H1 (cell line): ENCODE data around the gene TBC1D25. TPM values are rescaled to one million over a fixed set of nuclear protein-coding genes. Genes with fewer than 3 reads are reported as not detected.

Experiments used
- ASH2L ChIP-seq: fragments of 200-600, 300-600 bp; sonication (generic); IDR thresholded peaks from one replicate; pipeline ENCODE4 v1.7.1; 2017; ENCODE audit warnings: low read length
- CHD2 ChIP-seq: IDR thresholded peaks from 2 replicates; pipeline ENCODE4 v1.6.1; 2012; ENCODE audit warnings: low read length, improper control_type of control experiment
- CTBP2 ChIP-seq: IDR thresholded peaks from 2 replicates; pipeline ENCODE4 v1.7.0; 2011; ENCODE audit warnings: borderline replicate concordance, mild to moderate bottlenecking, moderate library complexity, mixed read lengths, low read length; ENCODE audit not compliant: insufficient read depth, insufficient read length
- HDAC2 ChIP-seq, 2 experiments: fragments of 300-600 bp in 1 of 2; sonication (generic) in 1 of 2; IDR thresholded peaks; 2 replicates each; pipeline ENCODE4 v1.6.1; 2011 to 2012; ENCODE audit warnings: low read depth in 2 of 2, low read length in 2 of 2, mild to moderate bottlenecking in 2 of 2, moderate library complexity in 2 of 2, borderline replicate concordance in 1 of 2, inconsistent platforms in 1 of 2
- KDM1A ChIP-seq: fragments of 200-600, 300-600 bp; sonication (generic); IDR thresholded peaks from 2 replicates; pipeline ENCODE4 v1.7.1; 2016; ENCODE audit warnings: mild to moderate bottlenecking, low read length, borderline replicate concordance
- KDM5A ChIP-seq: fragments of 200-600 bp; IDR thresholded peaks from 2 replicates; pipeline ENCODE4 v1.7.1; 2012; ENCODE audit warnings: mild to moderate bottlenecking, low read length, inconsistent platforms, mixed read lengths
- MAFK ChIP-seq: IDR thresholded peaks from 2 replicates; pipeline ENCODE4 v1.6.1; 2012; ENCODE audit warnings: low read depth, mild to moderate bottlenecking, improper control_type of control experiment, low read length
- POLR2A ChIP-seq, 2 experiments: IDR thresholded peaks; 1 replicate in 1 of 2; 2 replicates in 1 of 2; pipeline ENCODE4 v1.6.1; 2011; ENCODE audit warnings: low read depth in 2 of 2, low read length in 2 of 2, mild to moderate bottlenecking in 2 of 2; ENCODE audit errors: control extremely low read depth in 1 of 2
- TCF12 ChIP-seq: IDR thresholded peaks from 2 replicates; pipeline ENCODE4 v1.6.1; 2011; ENCODE audit warnings: low read depth, mild to moderate bottlenecking, low read length
- polyA plus RNA-seq, 7 experiments: library from polyadenylated mRNA; depleted of rRNA in 3 of 7; stranded (reverse) in 5 of 7; unstranded in 2 of 7; fragments of >200 nt in 5 of 7; fragments of 200-250 nt in 2 of 7; gene quantifications; 1 replicate in 5 of 7; 2 replicates in 1 of 7; 4 replicates in 1 of 7; pipeline versions ENCODE4 v1.2.1 to v1.2.3, GENCODE V29; 2011 to 2013; ENCODE audit warnings: missing spikeins in 2 of 7, mixed read lengths in 2 of 7
- total RNA-seq: library from RNA; stranded (reverse); fragmentation: NEBNext Ultra II Directional; extraction: Animal tissue kit (Norgen Biotek cat#: 25700); gene quantifications from 2 replicates; pipeline ENCODE4 v1.2.1, GENCODE V29; 2021
- TF ChIP-seq, protein P1 (sequence below): fragments of 300-600 bp; sonication (generic); IDR thresholded peaks from 2 replicates; pipeline ENCODE4 v1.7.1; 2012; ENCODE audit warnings: low read length, moderate library complexity, mild to moderate bottlenecking, inconsistent platforms; ENCODE audit not compliant: insufficient replicate concordance
- TF ChIP-seq, protein P2 (sequence below): IDR thresholded peaks from 2 replicates; pipeline ENCODE4 v1.6.1; 2012; ENCODE audit warnings: low read length, inconsistent platforms

TBC1D25 gene
- total and polyA plus RNA-seq, 2 of the 8 experiments (the other 6 are each of a cell fraction or from before 2014, with no cell fraction given): 6.5 to 6.8 TPM

DNA sequence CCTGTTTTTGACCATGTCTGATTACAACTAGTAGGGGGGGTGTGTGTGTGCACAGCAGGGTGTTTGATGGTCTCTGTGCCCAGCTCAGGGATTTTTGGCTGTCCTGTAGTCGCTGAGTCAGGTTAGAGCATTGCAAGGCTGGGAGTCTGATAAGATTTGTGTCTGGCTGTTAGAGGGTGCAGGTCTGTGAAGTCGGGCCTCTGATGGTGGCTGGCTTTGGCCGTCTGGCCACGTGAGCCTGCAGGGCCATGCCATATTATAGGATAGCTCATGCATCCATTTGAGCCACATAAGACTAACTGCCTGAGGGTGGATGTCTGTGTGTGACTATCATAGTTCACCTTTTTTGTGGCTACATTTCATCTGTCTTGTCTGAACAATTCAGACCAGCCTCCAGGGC lies 25.8 kb upstream of the TBC1D25 start (continued):
- TF ChIP-seq, protein P1, sequence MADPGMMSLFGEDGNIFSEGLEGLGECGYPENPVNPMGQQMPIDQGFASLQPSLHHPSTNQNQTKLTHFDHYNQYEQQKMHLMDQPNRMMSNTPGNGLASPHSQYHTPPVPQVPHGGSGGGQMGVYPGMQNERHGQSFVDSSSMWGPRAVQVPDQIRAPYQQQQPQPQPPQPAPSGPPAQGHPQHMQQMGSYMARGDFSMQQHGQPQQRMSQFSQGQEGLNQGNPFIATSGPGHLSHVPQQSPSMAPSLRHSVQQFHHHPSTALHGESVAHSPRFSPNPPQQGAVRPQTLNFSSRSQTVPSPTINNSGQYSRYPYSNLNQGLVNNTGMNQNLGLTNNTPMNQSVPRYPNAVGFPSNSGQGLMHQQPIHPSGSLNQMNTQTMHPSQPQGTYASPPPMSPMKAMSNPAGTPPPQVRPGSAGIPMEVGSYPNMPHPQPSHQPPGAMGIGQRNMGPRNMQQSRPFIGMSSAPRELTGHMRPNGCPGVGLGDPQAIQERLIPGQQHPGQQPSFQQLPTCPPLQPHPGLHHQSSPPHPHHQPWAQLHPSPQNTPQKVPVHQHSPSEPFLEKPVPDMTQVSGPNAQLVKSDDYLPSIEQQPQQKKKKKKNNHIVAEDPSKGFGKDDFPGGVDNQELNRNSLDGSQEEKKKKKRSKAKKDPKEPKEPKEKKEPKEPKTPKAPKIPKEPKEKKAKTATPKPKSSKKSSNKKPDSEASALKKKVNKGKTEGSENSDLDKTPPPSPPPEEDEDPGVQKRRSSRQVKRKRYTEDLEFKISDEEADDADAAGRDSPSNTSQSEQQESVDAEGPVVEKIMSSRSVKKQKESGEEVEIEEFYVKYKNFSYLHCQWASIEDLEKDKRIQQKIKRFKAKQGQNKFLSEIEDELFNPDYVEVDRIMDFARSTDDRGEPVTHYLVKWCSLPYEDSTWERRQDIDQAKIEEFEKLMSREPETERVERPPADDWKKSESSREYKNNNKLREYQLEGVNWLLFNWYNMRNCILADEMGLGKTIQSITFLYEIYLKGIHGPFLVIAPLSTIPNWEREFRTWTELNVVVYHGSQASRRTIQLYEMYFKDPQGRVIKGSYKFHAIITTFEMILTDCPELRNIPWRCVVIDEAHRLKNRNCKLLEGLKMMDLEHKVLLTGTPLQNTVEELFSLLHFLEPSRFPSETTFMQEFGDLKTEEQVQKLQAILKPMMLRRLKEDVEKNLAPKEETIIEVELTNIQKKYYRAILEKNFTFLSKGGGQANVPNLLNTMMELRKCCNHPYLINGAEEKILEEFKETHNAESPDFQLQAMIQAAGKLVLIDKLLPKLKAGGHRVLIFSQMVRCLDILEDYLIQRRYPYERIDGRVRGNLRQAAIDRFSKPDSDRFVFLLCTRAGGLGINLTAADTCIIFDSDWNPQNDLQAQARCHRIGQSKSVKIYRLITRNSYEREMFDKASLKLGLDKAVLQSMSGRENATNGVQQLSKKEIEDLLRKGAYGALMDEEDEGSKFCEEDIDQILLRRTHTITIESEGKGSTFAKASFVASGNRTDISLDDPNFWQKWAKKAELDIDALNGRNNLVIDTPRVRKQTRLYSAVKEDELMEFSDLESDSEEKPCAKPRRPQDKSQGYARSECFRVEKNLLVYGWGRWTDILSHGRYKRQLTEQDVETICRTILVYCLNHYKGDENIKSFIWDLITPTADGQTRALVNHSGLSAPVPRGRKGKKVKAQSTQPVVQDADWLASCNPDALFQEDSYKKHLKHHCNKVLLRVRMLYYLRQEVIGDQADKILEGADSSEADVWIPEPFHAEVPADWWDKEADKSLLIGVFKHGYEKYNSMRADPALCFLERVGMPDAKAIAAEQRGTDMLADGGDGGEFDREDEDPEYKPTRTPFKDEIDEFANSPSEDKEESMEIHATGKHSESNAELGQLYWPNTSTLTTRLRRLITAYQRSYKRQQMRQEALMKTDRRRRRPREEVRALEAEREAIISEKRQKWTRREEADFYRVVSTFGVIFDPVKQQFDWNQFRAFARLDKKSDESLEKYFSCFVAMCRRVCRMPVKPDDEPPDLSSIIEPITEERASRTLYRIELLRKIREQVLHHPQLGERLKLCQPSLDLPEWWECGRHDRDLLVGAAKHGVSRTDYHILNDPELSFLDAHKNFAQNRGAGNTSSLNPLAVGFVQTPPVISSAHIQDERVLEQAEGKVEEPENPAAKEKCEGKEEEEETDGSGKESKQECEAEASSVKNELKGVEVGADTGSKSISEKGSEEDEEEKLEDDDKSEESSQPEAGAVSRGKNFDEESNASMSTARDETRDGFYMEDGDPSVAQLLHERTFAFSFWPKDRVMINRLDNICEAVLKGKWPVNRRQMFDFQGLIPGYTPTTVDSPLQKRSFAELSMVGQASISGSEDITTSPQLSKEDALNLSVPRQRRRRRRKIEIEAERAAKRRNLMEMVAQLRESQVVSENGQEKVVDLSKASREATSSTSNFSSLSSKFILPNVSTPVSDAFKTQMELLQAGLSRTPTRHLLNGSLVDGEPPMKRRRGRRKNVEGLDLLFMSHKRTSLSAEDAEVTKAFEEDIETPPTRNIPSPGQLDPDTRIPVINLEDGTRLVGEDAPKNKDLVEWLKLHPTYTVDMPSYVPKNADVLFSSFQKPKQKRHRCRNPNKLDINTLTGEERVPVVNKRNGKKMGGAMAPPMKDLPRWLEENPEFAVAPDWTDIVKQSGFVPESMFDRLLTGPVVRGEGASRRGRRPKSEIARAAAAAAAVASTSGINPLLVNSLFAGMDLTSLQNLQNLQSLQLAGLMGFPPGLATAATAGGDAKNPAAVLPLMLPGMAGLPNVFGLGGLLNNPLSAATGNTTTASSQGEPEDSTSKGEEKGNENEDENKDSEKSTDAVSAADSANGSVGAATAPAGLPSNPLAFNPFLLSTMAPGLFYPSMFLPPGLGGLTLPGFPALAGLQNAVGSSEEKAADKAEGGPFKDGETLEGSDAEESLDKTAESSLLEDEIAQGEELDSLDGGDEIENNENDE: no peak
- TF ChIP-seq ASH2L (no peak), KDM5A (no peak), CHD2 (no peak), TCF12 (no peak), CTBP2 (no peak), MAFK (no peak), KDM1A (no peak), HDAC2 (IDR thresholded peaks at IDR 0.05; ENCODE audit: borderline replicate concordance in 1 of 2, low read depth in 2 of 2, low read length in 2 of 2) (no peak), POLR2A (IDR thresholded peaks at IDR 0.05; ENCODE audit: control extremely low read depth in 1 of 2, low read depth in 2 of 2, low read length in 2 of 2) (no peak)
- TF ChIP-seq, protein P2, sequence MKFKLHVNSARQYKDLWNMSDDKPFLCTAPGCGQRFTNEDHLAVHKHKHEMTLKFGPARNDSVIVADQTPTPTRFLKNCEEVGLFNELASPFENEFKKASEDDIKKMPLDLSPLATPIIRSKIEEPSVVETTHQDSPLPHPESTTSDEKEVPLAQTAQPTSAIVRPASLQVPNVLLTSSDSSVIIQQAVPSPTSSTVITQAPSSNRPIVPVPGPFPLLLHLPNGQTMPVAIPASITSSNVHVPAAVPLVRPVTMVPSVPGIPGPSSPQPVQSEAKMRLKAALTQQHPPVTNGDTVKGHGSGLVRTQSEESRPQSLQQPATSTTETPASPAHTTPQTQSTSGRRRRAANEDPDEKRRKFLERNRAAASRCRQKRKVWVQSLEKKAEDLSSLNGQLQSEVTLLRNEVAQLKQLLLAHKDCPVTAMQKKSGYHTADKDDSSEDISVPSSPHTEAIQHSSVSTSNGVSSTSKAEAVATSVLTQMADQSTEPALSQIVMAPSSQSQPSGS: no peak
